Measurements from ENCODE around the gene MANBA. TPM values are rescaled to one million over a fixed set of nuclear protein-coding genes. Genes with fewer than 3 reads are reported as not detected.

Gene MANBA
- total and polyA plus RNA-seq, 2 of the 13 experiments (the other 11 are each of a cell fraction or from before 2014, with no cell fraction given), result 11.7 to 33.3 TPM

DNA sequence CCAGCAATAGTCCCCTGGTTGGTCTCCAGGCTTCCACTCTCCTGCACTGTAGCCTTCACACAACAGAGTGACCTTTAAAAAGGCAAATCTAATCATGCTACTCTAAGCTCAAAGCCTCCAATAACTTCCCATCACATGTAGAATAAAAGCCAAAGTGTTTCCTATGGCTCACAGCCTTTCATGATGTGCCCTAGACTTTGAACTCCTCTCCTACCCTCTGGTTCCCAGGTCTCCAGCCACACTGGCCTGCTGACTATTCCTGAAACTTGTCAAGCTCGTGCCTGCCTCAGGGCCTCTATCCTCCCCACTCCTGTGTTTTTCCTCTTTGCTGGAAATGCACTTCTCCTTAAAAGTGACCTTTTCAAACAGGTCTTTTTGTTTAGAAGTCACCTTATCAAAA is 3.1 kb downstream of the MANBA start (continued):
- TF ChIP-seq, protein P1, sequence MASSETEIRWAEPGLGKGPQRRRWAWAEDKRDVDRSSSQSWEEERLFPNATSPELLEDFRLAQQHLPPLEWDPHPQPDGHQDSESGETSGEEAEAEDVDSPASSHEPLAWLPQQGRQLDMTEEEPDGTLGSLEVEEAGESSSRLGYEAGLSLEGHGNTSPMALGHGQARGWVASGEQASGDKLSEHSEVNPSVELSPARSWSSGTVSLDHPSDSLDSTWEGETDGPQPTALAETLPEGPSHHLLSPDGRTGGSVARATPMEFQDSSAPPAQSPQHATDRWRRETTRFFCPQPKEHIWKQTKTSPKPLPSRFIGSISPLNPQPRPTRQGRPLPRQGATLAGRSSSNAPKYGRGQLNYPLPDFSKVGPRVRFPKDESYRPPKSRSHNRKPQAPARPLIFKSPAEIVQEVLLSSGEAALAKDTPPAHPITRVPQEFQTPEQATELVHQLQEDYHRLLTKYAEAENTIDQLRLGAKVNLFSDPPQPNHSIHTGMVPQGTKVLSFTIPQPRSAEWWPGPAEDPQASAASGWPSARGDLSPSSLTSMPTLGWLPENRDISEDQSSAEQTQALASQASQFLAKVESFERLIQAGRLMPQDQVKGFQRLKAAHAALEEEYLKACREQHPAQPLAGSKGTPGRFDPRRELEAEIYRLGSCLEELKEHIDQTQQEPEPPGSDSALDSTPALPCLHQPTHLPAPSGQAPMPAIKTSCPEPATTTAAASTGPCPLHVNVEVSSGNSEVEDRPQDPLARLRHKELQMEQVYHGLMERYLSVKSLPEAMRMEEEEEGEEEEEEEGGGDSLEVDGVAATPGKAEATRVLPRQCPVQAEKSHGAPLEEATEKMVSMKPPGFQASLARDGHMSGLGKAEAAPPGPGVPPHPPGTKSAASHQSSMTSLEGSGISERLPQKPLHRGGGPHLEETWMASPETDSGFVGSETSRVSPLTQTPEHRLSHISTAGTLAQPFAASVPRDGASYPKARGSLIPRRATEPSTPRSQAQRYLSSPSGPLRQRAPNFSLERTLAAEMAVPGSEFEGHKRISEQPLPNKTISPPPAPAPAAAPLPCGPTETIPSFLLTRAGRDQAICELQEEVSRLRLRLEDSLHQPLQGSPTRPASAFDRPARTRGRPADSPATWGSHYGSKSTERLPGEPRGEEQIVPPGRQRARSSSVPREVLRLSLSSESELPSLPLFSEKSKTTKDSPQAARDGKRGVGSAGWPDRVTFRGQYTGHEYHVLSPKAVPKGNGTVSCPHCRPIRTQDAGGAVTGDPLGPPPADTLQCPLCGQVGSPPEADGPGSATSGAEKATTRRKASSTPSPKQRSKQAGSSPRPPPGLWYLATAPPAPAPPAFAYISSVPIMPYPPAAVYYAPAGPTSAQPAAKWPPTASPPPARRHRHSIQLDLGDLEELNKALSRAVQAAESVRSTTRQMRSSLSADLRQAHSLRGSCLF (CRISPR knock-in tag; IDR thresholded peaks at IDR 0.05; ENCODE audit: borderline replicate concordance), result no peak
- TF ChIP-seq, protein P2, sequence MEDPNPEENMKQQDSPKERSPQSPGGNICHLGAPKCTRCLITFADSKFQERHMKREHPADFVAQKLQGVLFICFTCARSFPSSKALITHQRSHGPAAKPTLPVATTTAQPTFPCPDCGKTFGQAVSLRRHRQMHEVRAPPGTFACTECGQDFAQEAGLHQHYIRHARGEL (CRISPR knock-in tag; IDR thresholded peaks at IDR 0.05), result no peak
- TF ChIP-seq TBX3 (IDR thresholded peaks at IDR 0.05; ENCODE audit: borderline replicate concordance), result no peak
- no peak for TF ChIP-seq TARDBP (CRISPR knock-in tag; IDR thresholded peaks at IDR 0.05)
- no peak for TF ChIP-seq HMG20B (CRISPR knock-in tag; conservative IDR thresholded peaks at IDR 0.05)
- no peak for TF ChIP-seq ZNF382 (CRISPR knock-in tag; IDR thresholded peaks at IDR 0.05; ENCODE audit: borderline replicate concordance)

DNA sequence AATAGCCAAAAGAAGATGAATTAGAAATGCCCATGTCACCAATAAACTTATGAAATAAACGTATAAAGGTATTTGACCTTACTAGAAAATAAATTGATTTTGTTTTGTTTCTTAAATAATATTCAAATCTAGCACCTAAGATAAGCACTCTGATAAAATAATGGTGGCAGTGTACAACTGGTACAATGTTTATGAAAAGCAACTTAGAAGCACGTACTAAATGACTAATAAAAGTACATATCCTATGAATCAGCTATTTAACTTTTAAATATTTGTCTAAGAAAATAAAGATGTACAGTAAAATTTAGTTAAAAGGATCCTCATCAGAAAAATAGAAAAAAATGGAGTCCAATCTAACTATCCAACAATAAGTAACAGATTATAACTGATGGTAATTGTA is 6.7 kb downstream of the MANBA start:
- POLR2A ChIA-PET, result no interaction called here
- peaks cover 0 to 4% of the 10 kb centered on the region in 2 experiments; a peak in 2 of 5 replicates for H3K36me3 ChIP-seq (replicated peaks in 1 of 2; ENCODE audit: control insufficient read depth in 1 of 2, insufficient read depth in 2 of 2, low read length in 2 of 2)
- FAIRE-seq, result no peak
- H3K4me3 ChIP-seq (replicated peaks in 1 of 3; ENCODE audit: insufficient read depth in 1 of 3, low read depth in 2 of 3, low read length in 3 of 3), result no peak overlapping the region
- 95% methylated on average over 2 of the region's 2 CpGs for WGBS (ENCODE audit: low lambda C conversion rate)
- DNase-seq (ENCODE audit: low spot score), result no peak
- H3K4me2 ChIP-seq (ENCODE audit: low read depth, low read length), result no peak overlapping the region
- intact Hi-C loops (cut with micrococcal nuclease; ENCODE audit: unreplicated experiment) (no loop called here), in situ Hi-C loops (cut with HindIII; ENCODE audit: extremely low pct_ligation_motif_present, low pct_unique_long_range_greater_than_20kb) (no loop called here)
- no peak overlapping the region for H2AFZ ChIP-seq (ENCODE audit: low read length)
- peaks cover 23% of the 10 kb centered on the region for H3K4me1 ChIP-seq (ENCODE audit: insufficient read depth, low read length)
- no peaks in the 10 kb centered on the region for H3K27me3 ChIP-seq (ENCODE audit: control insufficient read depth in 1 of 2, insufficient read depth in 2 of 2, low read length in 2 of 2)
- ATAC-seq, result no peak
- H3K9me3 ChIP-seq (ENCODE audit: low read length), result no peaks in the 10 kb centered on the region
- CTCF ChIA-PET (ENCODE audit: low intra/inter-chr PET ratio, low total read pairs), result no interaction called here
- BruUV-seq (replicated peaks), result no TSS peak
- H3K9ac ChIP-seq (ENCODE audit: insufficient read depth, low read depth, low read length), result no peak overlapping the region
- no peaks in the 10 kb centered on the region for H4K20me1 ChIP-seq (ENCODE audit: insufficient read depth, low read length)
- H3K79me2 ChIP-seq (ENCODE audit: insufficient read depth, low read length), result peaks cover 45% of the 10 kb centered on the region
- H3K27ac ChIP-seq (ENCODE audit: extremely low read length, insufficient read depth, low read length), result no peak overlapping the region
- no peak for TF ChIP-seq ZNF841 (CRISPR knock-in tag; IDR thresholded peaks at IDR 0.05; ENCODE audit: borderline replicate concordance)
- TF ChIP-seq, protein P3, sequence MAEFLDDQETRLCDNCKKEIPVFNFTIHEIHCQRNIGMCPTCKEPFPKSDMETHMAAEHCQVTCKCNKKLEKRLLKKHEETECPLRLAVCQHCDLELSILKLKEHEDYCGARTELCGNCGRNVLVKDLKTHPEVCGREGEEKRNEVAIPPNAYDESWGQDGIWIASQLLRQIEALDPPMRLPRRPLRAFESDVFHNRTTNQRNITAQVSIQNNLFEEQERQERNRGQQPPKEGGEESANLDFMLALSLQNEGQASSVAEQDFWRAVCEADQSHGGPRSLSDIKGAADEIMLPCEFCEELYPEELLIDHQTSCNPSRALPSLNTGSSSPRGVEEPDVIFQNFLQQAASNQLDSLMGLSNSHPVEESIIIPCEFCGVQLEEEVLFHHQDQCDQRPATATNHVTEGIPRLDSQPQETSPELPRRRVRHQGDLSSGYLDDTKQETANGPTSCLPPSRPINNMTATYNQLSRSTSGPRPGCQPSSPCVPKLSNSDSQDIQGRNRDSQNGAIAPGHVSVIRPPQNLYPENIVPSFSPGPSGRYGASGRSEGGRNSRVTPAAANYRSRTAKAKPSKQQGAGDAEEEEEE (CRISPR knock-in tag; IDR thresholded peaks at IDR 0.05; ENCODE audit: borderline replicate concordance), result no peak
- TF ChIP-seq DPF2 (CRISPR knock-in tag; IDR thresholded peaks at IDR 0.05; ENCODE audit: borderline replicate concordance, low read depth), result no peak
- no peak for TF ChIP-seq ZNF383 (CRISPR knock-in tag; IDR thresholded peaks at IDR 0.05; ENCODE audit: borderline replicate concordance)
- TF ChIP-seq, protein P4, sequence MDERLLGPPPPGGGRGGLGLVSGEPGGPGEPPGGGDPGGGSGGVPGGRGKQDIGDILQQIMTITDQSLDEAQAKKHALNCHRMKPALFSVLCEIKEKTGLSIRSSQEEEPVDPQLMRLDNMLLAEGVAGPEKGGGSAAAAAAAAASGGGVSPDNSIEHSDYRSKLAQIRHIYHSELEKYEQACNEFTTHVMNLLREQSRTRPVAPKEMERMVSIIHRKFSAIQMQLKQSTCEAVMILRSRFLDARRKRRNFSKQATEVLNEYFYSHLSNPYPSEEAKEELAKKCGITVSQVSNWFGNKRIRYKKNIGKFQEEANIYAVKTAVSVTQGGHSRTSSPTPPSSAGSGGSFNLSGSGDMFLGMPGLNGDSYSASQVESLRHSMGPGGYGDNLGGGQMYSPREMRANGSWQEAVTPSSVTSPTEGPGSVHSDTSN (CRISPR knock-in tag; IDR thresholded peaks at IDR 0.05), result no peak
- TF ChIP-seq ZNF367 (CRISPR knock-in tag; IDR thresholded peaks at IDR 0.05; ENCODE audit: borderline replicate concordance), result no peak
- TF ChIP-seq ZSCAN22 (CRISPR knock-in tag; IDR thresholded peaks at IDR 0.05), result no peak
- no peak for TF ChIP-seq ZNF30 (CRISPR knock-in tag; IDR thresholded peaks at IDR 0.05)
- no peak for TF ChIP-seq PCBP1 (IDR thresholded peaks at IDR 0.05; ENCODE audit: borderline replicate concordance, low read depth, low read length)
- no peak for TF ChIP-seq MYNN (CRISPR knock-in tag; IDR thresholded peaks at IDR 0.05; ENCODE audit: low read depth)
